ENCODE measurements around the gene NCAM1.

NCAM1 gene

DNA sequence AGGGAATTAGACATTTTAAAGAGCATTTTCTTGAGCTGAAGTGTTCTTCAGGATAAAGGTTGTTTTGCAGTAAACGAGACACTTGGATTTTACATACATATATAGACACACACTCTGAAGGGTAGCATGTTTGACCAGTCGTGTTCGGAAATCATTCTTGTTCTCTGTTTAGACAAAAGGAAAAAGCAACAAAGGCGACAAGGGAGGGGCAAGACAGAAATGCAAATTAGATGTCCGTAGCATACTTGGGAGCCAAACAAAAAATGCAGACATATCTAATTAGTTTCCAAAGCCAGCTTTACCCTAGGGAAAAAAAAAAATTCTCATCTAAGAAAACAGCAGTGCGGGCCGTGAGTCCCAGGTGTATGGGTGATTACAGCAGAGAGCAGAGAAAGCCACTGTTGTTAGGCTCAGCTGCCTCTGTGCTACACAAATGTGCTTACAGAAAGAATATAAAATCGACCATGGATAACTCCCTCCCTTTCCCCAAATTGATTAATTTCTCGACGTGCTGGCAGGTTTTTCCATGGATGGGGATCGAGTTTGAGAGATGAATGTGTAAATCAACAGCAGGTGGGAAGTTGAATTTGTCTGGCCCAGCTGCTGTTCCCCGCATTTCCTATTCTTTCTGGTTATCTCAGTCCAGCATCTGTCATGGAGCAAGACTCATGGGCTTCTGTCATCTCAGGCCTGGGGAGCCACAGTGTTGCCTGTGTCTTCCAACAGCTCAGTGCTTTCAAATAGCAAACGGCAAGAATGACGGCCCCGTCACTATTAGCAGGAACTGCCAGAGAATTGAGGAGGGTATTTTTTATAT lies 176.7 kb downstream of the NCAM1 start:
- H3K4me2 ChIP-seq (ENCODE audit: insufficient read depth, low read length): no peak overlapping the region
- H2AFZ ChIP-seq (ENCODE audit: low read depth, low read length): no peak overlapping the region

DNA sequence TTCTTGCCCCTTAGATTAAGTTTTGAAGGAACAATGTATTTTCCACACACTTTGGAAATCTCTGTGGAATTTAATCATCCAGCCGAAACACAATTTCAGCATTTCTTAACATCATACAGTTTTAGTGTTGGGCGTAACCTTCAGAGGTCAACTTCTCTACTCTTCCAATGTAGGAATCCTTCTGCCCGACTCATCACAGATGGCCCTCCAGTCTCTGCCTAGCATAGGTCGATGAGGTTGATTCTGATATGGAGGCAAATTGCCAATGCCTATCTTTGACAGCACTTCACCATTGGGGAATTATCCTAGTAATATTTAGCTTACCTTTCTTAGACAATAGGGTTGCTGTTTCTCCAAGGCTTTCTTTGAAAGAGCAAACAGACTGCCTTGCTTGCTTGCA lies 177.5 kb downstream of the NCAM1 start:
- H3K79me2 ChIP-seq (ENCODE audit: insufficient read depth, low read length): no peaks in the 10 kb centered on the region
- H2AFZ ChIP-seq (ENCODE audit: low read depth, low read length): no peak overlapping the region
- TF ChIP-seq CTCF (IDR thresholded peaks at IDR 0.05; ENCODE audit: borderline replicate concordance, extremely low read depth, low read length, poor library complexity, severe bottlenecking): no peak
- TF ChIP-seq EZH2 (IDR thresholded peaks at IDR 0.05; ENCODE audit: borderline replicate concordance, low read depth, low read length, severe bottlenecking): no peak
- no peak overlapping the region for H3K27ac ChIP-seq (ENCODE audit: low read length)
- H3K4me3 ChIP-seq (ENCODE audit: low read depth in 1 of 2, low read length in 2 of 2): no peak overlapping the region
- no peaks in the 10 kb centered on the region for H3K36me3 ChIP-seq (ENCODE audit: insufficient read depth, low read length)
- peaks cover 30% of the 10 kb centered on the region for H3K27me3 ChIP-seq (ENCODE audit: insufficient read depth, low read length, poor library complexity)
- H3K4me1 ChIP-seq (ENCODE audit: insufficient read depth, low read length): no peaks in the 10 kb centered on the region
- H3K9ac ChIP-seq (ENCODE audit: low read depth, low read length): no peak overlapping the region
- no peaks in the 10 kb centered on the region for H3K9me3 ChIP-seq (ENCODE audit: insufficient read depth, low read length, severe bottlenecking)
- no peaks in the 10 kb centered on the region for H4K20me1 ChIP-seq (ENCODE audit: insufficient read depth, low read length)
- no peak overlapping the region for H3K4me2 ChIP-seq (ENCODE audit: insufficient read depth, low read length)
- no peak for ATAC-seq (ENCODE audit: insufficient read depth, low read depth)
- no peak for DNase-seq

More for the DNA sequence above, 176.7 kb downstream of the NCAM1 start:
- Histone ChIP-seq H3K4me3 (ENCODE audit: low read depth in 1 of 2, low read length in 2 of 2) (no peak overlapping the region), H3K9me3 (ENCODE audit: insufficient read depth, low read length, severe bottlenecking) (no peaks in the 10 kb centered on the region), H3K9ac (ENCODE audit: low read depth, low read length) (no peak overlapping the region), H3K27ac (ENCODE audit: low read length) (no peak overlapping the region), H4K20me1 (ENCODE audit: insufficient read depth, low read length) (no peaks in the 10 kb centered on the region), H3K27me3 (ENCODE audit: insufficient read depth, low read length, poor library complexity) (peaks cover 33% of the 10 kb centered on the region), H3K79me2 (ENCODE audit: insufficient read depth, low read length) (no peaks in the 10 kb centered on the region), H3K4me1 (ENCODE audit: insufficient read depth, low read length) (no peaks in the 10 kb centered on the region), H3K36me3 (ENCODE audit: insufficient read depth, low read length) (no peaks in the 10 kb centered on the region)
- TF ChIP-seq CTCF (IDR thresholded peaks at IDR 0.05; ENCODE audit: borderline replicate concordance, extremely low read depth, low read length, poor library complexity, severe bottlenecking) (no peak), EZH2 (IDR thresholded peaks at IDR 0.05; ENCODE audit: borderline replicate concordance, low read depth, low read length, severe bottlenecking) (no peak)
- ATAC-seq (ENCODE audit: insufficient read depth, low read depth) (no peak), DNase-seq (no peak)

DNA sequence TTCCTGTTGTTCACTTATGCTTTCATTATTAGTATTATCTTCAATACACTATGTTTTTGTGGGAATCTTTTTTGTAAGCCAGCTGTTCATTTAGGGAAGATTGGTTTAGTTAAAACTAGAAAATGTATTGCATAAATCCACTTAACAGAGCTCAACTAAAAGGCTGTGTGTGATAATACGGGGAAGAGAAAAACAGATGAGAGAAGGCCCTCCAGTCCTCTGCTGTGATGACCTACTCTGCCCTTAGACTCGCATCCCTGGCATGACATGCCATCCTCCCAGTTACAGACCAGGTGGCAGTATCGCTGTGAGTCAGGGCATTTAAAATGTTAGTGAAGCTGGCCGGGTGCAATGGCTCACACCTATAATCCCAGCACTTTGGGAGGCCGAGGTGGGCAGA lies 179.8 kb downstream of the NCAM1 start:
- TF ChIP-seq CTCF (IDR thresholded peaks at IDR 0.05; ENCODE audit: borderline replicate concordance, extremely low read depth, low read length, poor library complexity, severe bottlenecking) (no peak), EZH2 (IDR thresholded peaks at IDR 0.05; ENCODE audit: borderline replicate concordance, low read depth, low read length, severe bottlenecking) (no peak)
- H3K9ac ChIP-seq (ENCODE audit: low read depth, low read length): no peak overlapping the region
- peaks cover 22% of the 10 kb centered on the region for H3K27me3 ChIP-seq (ENCODE audit: insufficient read depth, low read length, poor library complexity)
- DNase-seq (no peak), ATAC-seq (ENCODE audit: insufficient read depth, low read depth) (no peak)
- H3K4me1 ChIP-seq (ENCODE audit: insufficient read depth, low read length): no peaks in the 10 kb centered on the region
- no peaks in the 10 kb centered on the region for H3K9me3 ChIP-seq (ENCODE audit: insufficient read depth, low read length, severe bottlenecking)
- H3K36me3 ChIP-seq (ENCODE audit: insufficient read depth, low read length): no peaks in the 10 kb centered on the region
- H3K27ac ChIP-seq (ENCODE audit: low read length): no peak overlapping the region
- no peaks in the 10 kb centered on the region for H3K79me2 ChIP-seq (ENCODE audit: insufficient read depth, low read length)
- H2AFZ ChIP-seq (ENCODE audit: low read depth, low read length): no peak overlapping the region
- no peaks in the 10 kb centered on the region for H4K20me1 ChIP-seq (ENCODE audit: insufficient read depth, low read length)
- no peak overlapping the region for H3K4me2 ChIP-seq (ENCODE audit: insufficient read depth, low read length)
- H3K4me3 ChIP-seq (ENCODE audit: low read depth in 1 of 2, low read length in 2 of 2): no peak overlapping the region
